ENCODE measurements around the gene CPNE4.

CPNE4 gene

GRCh38 chr3:131705099-131705498 is 329.7 kb downstream of the CPNE4 start:
- DNase-seq (ENCODE audit: low read depth in 4 of 4, low spot score in 1 of 4), result no peak

GRCh38 chr3:131704098-131704497 is 330.7 kb downstream of the CPNE4 start:
- DNase-seq (ENCODE audit: low read depth in 4 of 4, low spot score in 1 of 4), result no peak

- no peak for DNase-seq (ENCODE audit: low read depth in 4 of 4, low spot score in 1 of 4)
Observed at GRCh38 chr3:131702146-131702545, 332.7 kb downstream of the CPNE4 start.

- DNase-seq (ENCODE audit: low read depth in 4 of 4, low spot score in 1 of 4), result no peak
Observed at GRCh38 chr3:131701153-131701770, 333.6 kb downstream of the CPNE4 start.

- no peak for DNase-seq (ENCODE audit: low read depth in 4 of 4, low spot score in 1 of 4)
Observed at GRCh38 chr3:131699001-131699400, 335.8 kb downstream of the CPNE4 start.

GRCh38 chr3:131694376-131694775 is 340.4 kb downstream of the CPNE4 start:
- no peak for DNase-seq (ENCODE audit: low read depth in 4 of 4, low spot score in 1 of 4)

- no peak for DNase-seq (ENCODE audit: low read depth in 4 of 4, low spot score in 1 of 4)
Observed at GRCh38 chr3:131692356-131692755, 342.5 kb downstream of the CPNE4 start.

- no peak for DNase-seq (ENCODE audit: low read depth in 4 of 4, low spot score in 1 of 4)
Observed at GRCh38 chr3:131690800-131691199, 344.0 kb downstream of the CPNE4 start.

- DNase-seq (ENCODE audit: low read depth in 4 of 4, low spot score in 1 of 4), result no peak
Observed at GRCh38 chr3:131688370-131688769, 346.4 kb downstream of the CPNE4 start.

GRCh38 chr3:131669600-131669999 is 365.2 kb downstream of the CPNE4 start:
- no peak for DNase-seq (ENCODE audit: low read depth in 4 of 4, low spot score in 1 of 4)

GRCh38 chr3:131658771-131659170 is 376.0 kb downstream of the CPNE4 start:
- no peak for DNase-seq (ENCODE audit: low read depth in 4 of 4, low spot score in 1 of 4)

- no peak for DNase-seq (ENCODE audit: low read depth in 4 of 4, low spot score in 1 of 4)
Observed at GRCh38 chr3:131658115-131658514, 376.7 kb downstream of the CPNE4 start.

- no peak for DNase-seq (ENCODE audit: low read depth in 4 of 4, low spot score in 1 of 4)
Observed at GRCh38 chr3:131655070-131655690, 379.6 kb downstream of the CPNE4 start.

GRCh38 chr3:131645638-131646037 is 389.2 kb downstream of the CPNE4 start:
- DNase-seq (ENCODE audit: low read depth in 4 of 4, low spot score in 1 of 4), result no peak

GRCh38 chr3:131636266-131636775 is 398.5 kb downstream of the CPNE4 start:
- no peak for DNase-seq (ENCODE audit: low read depth in 4 of 4, low spot score in 1 of 4)

GRCh38 chr3:131630807-131631206 is 404.0 kb downstream of the CPNE4 start:
- DNase-seq (ENCODE audit: low read depth in 4 of 4, low spot score in 1 of 4), result no peak

- DNase-seq (ENCODE audit: low read depth in 4 of 4, low spot score in 1 of 4), result no peak
Observed at GRCh38 chr3:131630097-131630496, 404.7 kb downstream of the CPNE4 start.

GRCh38 chr3:131623431-131623830 is 411.4 kb downstream of the CPNE4 start:
- DNase-seq (ENCODE audit: low read depth in 4 of 4, low spot score in 1 of 4), result no peak

GRCh38 chr3:131622726-131623125 is 412.1 kb downstream of the CPNE4 start:
- no peak for DNase-seq (ENCODE audit: low read depth in 4 of 4, low spot score in 1 of 4)

GRCh38 chr3:131620977-131621376 is 413.8 kb downstream of the CPNE4 start:
- no peak for DNase-seq (ENCODE audit: low read depth in 4 of 4, low spot score in 1 of 4)

GRCh38 chr3:131619821-131620220 is 415.0 kb downstream of the CPNE4 start:
- no peak for DNase-seq (ENCODE audit: low read depth in 4 of 4, low spot score in 1 of 4)

GRCh38 chr3:131616719-131617118 is 418.1 kb downstream of the CPNE4 start:
- DNase-seq (ENCODE audit: low read depth in 4 of 4, low spot score in 1 of 4), result no peak

- no peak for DNase-seq (ENCODE audit: low read depth in 4 of 4, low spot score in 1 of 4)
Observed at GRCh38 chr3:131612745-131613144, 422.1 kb downstream of the CPNE4 start.
